ENCODE measurements around the gene TRIM39.
"Not testable (repeated sequence)": the region's sequence is repeated elsewhere in the genome, so short reads cannot be mapped to it uniquely, and the experiment has no call there.

The TRIM39 gene

GRCh38 chr6:30361661-30362060, 34.9 kb downstream of the TRIM39 start:
- in situ Hi-C loops (cut with MboI; ENCODE audit: low sequenced_read_pairs) = no loop called here

DNA sequence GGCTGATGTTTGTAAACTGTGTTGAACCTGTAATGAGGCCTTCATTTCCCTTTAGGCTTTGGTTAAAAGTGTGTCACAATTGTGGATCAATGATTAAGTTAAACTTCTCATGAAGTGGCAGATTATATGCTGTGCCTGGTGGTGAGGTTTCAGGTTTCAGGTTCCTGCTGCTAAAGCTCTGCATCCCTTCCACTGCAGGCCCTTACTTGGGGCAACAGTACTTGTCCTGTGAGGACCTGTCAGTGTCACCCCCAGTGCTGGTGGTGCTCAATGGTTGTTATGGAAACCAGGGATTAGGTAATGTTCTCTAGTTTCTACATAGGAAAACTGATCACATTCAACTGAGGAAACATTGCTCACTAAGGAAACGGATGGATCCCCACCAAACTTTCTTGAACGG, 36.7 kb downstream of the TRIM39 start:
- in situ Hi-C loops (cut with MboI; ENCODE audit: low sequenced_read_pairs) = no loop called here

DNA sequence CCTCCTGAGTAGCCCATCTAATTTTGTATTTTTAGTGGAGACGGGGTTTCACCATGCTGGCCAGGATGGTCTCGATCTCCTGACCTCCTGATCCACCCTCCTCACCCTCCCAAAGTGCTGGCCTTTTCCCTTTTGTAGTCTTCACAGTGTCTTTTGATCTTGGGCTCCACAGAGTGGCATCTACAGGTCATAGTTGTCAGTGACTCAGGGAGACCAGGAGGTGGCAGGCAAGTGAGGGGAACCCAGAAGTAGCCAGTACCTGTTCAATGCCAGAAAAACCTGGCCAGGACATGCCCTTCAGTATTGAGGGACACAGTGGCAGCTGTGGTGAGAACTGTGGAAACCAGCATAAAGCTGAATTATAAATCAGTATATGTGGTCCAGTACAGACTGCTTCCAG, 37.9 kb downstream of the TRIM39 start:
- in situ Hi-C loops (cut with MboI; ENCODE audit: low sequenced_read_pairs) = no loop called here

GRCh38 chr6:30369280-30369679, 42.6 kb downstream of the TRIM39 start:
- in situ Hi-C loops (cut with MboI; ENCODE audit: low sequenced_read_pairs) = not testable (repeated sequence)

DNA sequence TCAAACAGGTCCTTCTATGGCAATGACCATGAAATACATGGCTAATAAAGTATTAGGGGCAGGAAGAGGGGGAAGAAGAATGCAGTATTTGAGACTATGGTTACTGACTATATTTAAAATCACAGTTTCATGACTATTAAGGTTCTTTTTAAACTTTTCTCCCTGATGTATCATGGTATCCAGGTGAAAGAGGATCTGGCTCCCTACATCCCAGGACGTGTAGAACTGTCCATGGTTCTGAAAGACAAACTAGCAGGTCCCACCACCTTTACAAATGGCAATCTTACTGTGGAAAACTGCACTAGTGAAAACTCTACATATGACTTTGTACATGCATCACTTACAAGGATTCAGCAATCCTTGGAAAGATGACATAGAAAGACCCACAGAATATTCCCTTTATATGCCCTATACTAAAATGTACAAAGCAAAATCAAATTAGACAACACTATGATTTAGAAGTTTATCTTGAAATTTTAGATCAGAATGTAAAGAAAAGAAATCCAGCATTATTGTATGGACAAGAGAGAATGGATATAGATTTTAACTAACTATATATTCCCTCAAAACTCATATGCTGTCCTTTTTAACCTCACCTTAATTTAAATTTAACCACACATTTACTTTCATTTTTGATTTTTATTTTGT, 51.7 kb downstream of the TRIM39 start:
- in situ Hi-C loops (cut with MboI; ENCODE audit: low sequenced_read_pairs) = loop anchor here (25.0 kb wide), 1 partner anchor 141 kb away; no protein-coding TSS in a partner anchor

GRCh38 chr6:30380464-30380863, 53.7 kb downstream of the TRIM39 start:
- in situ Hi-C loops (cut with MboI; ENCODE audit: low sequenced_read_pairs) = loop anchor here (25.0 kb wide), 1 partner anchor 143 kb away; no protein-coding TSS in a partner anchor

- in situ Hi-C loops (cut with MboI; ENCODE audit: low sequenced_read_pairs) = loop anchor here (25.0 kb wide), 1 partner anchor 149 kb away; no protein-coding TSS in a partner anchor
These were observed 59.4 kb downstream of the TRIM39 start for GRCh38 chr6:30386166-30386565.

GRCh38 chr6:30391240-30391639, 64.5 kb downstream of the TRIM39 start:
- in situ Hi-C loops (cut with MboI; ENCODE audit: low sequenced_read_pairs) = loop anchor here (25.0 kb wide), 1 partner anchor 154 kb away; no protein-coding TSS in a partner anchor
